OCI-M1 (cell line): ENCODE data around the gene CCDC43.
"Not testable (repeated sequence)": the region's sequence is repeated elsewhere in the genome, so short reads cannot be mapped to it uniquely, and the experiment has no call there.

Experiments
- DNase-seq: peaks from one replicate; lab custom pipeline; 2025; lab: John Stamatoyannopoulos, UW

Gene CCDC43

GRCh38 chr17:44672479-44673093, 17.0 kb downstream of the CCDC43 start:
- DNase-seq: peak; percentile 73

- no peak for DNase-seq
Measured at GRCh38 chr17:44666006-44666405, 23.6 kb downstream of the CCDC43 start.

GRCh38 chr17:44664867-44665266, 24.7 kb downstream of the CCDC43 start:
- DNase-seq: no peak

- no peak for DNase-seq
Measured at GRCh38 chr17:44663095-44663494, 26.5 kb downstream of the CCDC43 start.

- no peak for DNase-seq
Measured at GRCh38 chr17:44661835-44662234, 27.7 kb downstream of the CCDC43 start.

DNA sequence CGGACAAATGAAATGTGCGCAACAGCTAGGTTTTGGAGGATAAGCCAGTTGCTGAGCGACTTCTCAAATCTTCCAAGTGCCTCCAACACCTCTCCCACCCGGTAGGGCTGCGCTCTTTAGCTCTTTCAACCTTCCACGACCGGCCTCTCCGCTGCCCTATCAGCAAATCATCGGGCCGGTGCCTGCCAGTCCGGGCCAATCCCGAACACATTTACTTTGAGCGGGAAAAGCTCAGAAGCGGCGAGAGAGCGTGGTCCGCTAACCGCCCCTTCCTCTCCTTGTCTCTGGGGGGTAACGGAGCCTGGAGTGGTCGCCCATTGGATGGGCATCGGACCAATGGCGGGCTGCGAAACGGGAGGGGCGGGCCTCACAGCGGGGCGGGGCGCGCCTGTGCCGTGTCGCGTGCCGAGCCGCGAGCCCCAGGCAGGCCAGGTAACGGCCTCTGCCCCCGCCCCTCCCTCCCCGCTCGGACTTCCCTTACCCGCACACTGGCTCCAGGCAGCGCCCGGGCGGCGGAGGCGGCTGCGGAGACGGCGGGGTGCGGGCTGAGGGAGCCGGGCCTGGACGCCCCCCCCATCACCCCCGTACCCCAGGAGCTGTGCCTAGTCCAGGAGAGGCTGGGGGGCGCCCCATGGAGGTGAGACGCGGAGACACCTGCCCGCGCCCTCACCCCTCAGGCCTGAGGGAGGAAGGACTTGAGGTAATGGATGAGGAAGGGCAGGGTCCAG, 33.4 kb downstream of the CCDC43 start, which contains the start of gene MEIOC:
MEIOC (plus strand) TSS at position 486 of the 728 bp plus-strand sequence; CDS start at position 632, 146 bp downstream.
- no peak for DNase-seq

DNA sequence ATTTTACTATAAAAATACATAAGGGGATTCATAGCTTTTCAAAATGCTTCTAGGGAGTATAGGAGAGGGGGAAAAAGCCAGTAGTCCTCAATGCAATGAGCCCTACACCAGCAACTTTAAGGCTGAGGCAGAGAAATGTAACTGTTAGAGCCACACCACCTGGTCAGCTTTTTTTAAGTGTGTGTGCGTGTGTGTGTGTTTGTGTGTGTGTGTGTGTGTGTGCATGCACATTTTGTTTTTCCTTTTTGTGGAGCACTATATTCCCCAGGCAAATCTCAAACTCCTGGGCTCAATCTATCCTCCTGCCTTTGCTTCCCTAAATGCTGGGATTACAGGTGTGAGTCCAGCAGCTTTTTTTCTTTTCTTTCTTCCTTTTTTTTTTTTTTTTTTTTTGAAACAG, 35.6 kb downstream of the CCDC43 start:
- DNase-seq: no peak

DNA sequence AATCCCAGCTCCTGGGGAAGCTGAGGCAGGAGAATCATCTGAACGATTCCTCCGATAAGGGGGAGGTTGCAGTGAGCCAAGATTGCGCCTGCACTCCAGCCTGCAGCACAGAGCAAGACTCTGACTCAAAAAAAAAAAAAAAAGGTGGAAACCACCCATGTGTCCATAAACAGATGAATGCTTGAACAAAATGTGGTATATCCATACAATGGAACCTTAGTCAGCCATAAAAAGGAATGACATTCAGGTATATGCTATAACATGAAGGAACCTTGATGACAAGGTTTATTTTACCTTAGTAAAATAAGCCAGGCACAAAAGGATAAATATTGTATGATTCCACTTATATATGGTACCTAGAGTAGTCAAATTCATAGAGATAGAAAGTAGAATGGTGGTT, 36.2 kb downstream of the CCDC43 start:
- DNase-seq: no peak

DNA sequence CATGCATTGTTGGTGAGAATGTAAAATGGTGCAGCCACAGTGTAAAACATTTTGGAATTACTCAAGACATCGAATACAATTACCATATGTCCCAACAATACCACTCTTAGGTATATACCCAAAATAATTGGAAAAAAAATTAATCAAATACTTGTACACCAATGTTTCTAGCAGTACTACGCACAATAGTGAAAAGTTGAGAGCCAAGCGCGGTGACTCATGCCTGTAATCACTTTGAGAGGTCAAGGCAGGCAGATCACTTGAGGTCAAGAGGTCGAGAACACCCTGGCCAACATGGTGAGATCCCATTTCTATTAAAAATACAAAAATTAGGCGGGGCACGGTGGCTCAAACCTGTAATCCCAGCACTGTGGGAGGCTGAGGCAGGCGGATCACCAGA, 36.8 kb downstream of the CCDC43 start:
- DNase-seq: no peak

DNA sequence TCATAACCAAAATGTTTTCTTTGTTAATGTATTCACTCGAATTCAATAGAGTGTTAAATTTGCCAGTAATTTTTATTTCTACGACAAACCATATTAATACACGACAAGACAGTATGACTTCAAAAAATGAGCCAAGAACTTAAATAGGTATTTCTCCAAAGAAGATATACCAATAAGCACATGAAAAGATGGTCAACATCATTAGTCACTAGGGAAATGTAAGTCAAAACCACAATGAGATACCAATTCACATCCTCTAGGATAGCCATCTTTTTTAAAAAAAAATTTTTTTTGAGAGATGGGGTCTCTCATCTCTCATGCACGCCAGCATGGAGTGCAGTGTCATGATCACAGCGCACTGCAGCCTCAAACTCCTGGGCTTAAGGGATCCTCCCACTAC, 38.3 kb downstream of the CCDC43 start:
- peak; percentile 41 for DNase-seq

DNA sequence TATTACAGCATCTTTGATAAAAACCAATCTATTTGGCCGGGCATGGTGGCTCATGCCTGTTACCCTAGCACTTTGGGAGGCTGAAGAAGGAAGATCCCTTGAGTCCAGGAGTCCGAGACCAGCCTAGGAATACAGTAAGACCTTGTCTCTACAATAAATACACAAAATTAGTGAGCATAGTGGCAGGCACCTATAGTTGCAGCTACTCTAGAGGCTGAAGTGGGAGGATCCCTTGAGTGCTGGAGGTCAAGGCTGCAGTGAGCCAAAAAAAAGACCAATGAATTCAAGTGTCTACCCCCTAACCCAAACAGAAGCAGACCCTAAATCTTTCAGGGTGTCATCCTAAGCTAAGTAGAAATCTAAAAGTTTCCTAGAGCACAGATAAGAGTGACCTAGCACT, 40.6 kb downstream of the CCDC43 start:
- no peak for DNase-seq

DNA sequence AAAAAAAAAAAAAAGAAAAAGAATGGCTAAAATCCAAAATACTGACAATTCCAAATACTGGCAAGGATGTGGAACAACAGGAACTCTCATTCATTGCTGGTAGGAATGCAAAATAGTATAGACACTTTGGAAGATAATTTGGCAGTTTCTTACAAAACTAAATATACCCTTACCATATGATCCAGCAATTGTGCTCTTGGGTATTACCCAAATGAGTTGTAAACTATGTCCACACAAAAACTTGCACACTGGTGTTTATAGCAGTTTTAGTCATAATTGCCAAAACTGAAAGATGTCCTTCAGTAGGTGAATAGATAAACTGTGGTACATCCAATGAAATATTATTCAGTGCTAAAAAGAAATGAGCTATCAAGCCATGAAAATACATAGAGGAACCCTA, 41.8 kb downstream of the CCDC43 start:
- no peak for DNase-seq

DNA sequence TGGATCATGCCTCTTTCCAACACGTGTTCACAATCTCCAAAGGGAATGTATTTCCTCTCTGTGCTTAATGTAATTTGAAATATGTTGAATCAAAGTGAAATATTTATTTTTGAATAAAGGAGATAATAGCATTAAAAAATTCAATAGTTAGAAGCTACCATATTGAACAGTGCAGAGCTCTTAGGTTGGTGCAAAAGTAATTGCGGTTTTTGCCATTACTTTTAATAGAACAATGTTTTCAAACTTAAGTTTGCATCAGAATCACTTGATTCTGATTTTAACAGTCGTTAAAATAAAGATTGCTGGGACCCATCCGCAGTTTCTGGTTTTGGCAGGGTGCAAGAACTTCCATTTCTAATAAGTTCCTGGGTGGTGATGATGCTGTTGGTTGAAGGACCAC, 43.3 kb downstream of the CCDC43 start:
- DNase-seq: no peak

DNA sequence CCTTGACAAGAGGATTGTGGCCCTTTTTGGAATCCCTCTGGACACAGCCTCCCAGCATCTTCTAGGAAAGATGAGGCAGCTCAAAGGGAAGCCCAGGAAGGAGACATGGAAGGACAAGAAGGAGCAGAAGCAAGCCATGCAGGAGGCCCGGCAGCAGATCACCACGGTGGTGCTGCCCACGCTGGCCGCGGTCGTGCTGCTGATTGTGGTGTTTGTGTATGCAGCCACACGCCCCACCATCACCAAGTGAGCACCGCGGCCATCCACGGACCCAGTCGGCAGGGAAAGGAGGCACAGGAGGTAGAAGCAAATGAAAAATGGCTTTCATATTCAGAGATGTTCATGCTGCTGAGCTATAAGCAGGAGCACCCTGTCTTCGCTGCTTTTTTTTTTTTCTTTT, 44.2 kb downstream of the CCDC43 start:
- no peak for DNase-seq

- no peak for DNase-seq
Measured at GRCh38 chr17:44642834-44643233, 46.7 kb downstream of the CCDC43 start.

GRCh38 chr17:44637066-44637465, 52.5 kb downstream of the CCDC43 start:
- peak; percentile 25 for DNase-seq

- peak; percentile 80 for DNase-seq
Measured at GRCh38 chr17:44636562-44636961, 53.0 kb downstream of the CCDC43 start.

DNA sequence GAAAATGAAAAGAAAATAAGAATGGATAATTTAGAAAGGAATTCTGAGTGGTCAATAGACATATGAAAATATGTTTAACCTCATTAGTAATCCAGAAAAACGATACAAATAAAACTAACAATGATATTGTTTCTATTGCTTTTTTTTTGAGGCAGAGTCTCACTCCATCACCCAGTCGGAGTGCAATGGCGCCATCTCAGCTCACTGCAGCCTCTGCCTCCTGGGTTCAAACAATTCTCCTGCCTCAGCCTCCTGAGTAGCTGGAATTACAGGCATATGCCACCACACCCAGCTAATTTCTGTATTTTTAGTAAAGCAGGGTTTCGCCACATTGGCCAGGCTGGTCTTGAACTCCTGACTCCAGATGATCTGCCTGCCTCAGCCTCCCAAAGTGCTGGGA, 55.2 kb downstream of the CCDC43 start:
- not testable (repeated sequence) for DNase-seq

GRCh38 chr17:44633998-44634397, 55.6 kb downstream of the CCDC43 start:
- no peak for DNase-seq

DNA sequence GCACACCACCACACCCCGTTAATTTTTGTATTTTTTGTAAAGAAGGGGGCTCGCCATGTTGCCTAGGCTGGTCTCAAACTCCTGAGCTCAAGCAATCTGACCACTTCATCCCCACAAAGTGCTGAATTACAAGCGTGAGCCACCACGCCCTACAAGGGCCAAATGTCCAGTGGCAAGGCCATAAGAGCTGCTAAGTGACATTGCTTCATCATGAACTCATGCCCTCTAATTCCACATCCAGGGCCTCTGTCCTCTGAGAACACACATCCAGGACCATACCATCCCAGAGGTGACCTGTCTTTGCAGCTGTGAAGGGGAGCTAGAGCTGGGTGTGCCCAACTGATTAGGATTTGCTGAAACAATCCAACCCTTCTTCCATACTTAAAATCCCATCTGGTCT, 58.9 kb downstream of the CCDC43 start:
- no peak for DNase-seq

DNA sequence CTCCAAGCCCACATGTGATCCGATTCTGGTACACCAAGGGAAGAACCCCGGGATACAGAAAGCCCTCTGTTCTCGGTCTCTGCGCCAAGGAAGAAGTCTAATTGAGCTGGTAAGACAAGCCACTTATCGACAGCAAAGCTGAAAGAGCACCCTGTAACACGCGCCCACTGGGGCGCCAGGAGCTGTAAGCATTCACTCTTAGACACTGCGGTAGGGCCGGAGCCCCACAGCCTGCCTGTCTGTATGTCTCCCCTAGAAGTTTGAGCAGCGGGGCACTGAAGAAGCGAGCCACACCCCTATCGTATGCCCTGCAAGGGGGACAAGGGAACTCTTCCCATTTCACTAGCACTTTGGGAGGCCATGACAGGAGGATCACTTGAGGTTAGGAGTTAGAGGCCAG, 60.3 kb downstream of the CCDC43 start:
- DNase-seq: no peak

- no peak for DNase-seq
Measured at GRCh38 chr17:44628243-44629188, 61.1 kb downstream of the CCDC43 start.
